ENCODE measurements around the gene NAA80.
"Not testable (repeated sequence)": the region's sequence is repeated elsewhere in the genome, so short reads cannot be mapped to it uniquely, and the experiment has no call there.

The NAA80 gene

GRCh38 chr3:50275141-50275995, 23.8 kb downstream of the NAA80 start:
- H3K27ac ChIP-seq, result no peak overlapping the region
- no peak for TF ChIP-seq CTCF (conservative IDR thresholded peaks at IDR 0.05)

DNA sequence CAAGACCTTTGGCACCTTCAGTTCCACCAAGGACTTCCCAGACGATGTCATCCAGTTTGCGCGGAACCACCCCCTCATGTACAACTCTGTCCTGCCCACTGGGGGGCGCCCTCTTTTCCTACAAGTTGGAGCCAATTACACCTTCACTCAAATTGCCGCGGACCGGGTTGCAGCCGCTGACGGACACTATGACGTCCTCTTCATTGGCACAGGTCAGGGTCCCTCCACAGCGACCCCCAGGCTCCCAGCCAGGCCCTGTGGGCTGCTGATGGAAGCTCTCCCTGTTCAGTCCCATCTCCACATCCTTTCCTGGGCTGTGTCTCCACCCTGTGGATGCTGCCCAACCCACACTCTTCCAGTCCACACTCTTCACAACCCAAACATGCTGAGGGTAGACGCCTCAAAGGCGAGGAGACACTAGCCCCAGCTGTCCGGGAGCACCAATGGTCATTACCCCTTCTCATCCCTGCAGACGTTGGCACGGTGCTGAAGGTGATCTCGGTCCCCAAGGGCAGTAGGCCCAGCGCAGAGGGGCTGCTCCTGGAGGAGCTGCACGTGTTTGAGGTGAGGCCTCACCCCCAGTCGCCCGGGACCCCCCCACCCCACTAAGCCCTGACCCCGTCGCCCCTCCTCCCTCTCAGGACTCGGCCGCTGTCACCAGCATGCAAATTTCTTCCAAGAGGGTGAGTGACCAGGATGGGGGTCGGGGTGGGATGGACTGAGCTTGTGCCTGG, 24.7 kb downstream of the NAA80 start:
- no peak overlapping the region for H3K27ac ChIP-seq
- peak; percentile 85 for TF ChIP-seq CTCF (conservative IDR thresholded peaks at IDR 0.05)

- TF ChIP-seq CTCF (conservative IDR thresholded peaks at IDR 0.05), result no peak
- H3K27ac ChIP-seq, result no peak overlapping the region
Observed at GRCh38 chr3:50273689-50274065, 25.5 kb downstream of the NAA80 start.

DNA sequence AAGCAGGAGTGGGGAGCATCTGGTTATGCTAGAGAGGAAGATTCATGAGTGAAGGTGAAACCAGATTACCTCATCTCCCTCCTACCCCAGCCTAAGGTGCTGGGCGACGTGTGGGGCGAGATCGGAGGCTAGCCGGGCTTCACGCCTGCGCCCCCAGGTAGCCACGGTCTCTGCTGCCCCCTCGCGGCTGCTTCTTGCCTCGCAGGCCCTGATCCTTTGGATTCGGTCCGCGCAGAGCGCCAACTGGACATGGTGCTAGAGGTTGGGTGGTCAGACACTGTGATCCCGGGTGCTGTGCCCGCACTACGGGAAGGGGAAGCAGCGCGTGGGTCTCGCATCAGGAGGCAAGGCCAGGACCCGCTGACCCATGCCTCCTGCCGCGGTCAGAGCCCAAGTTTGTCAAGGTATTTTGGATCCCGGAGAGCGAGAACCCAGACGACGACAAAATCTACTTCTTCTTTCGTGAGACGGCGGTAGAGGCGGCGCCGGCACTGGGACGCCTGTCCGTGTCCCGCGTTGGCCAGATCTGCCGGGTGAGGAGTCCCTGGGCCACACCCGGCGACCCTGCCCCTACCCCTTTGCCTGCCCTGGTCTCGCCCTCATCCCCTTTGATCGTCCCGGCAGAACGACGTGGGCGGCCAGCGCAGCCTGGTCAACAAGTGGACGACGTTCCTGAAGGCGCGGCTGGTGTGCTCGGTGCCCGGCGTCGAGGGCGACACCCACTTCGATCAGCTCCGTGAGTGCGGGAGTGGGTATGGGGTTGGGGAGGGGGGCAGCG, 26.1 kb downstream of the NAA80 start:
- H3K27ac ChIP-seq, result peak overlapping the region; percentile 13; the same call in 1 of the 2 replicates

GRCh38 chr3:50272538-50272910, 26.7 kb downstream of the NAA80 start:
- not testable (repeated sequence) for H3K27ac ChIP-seq

More for the DNA sequence above, 26.1 kb downstream of the NAA80 start:
- TF ChIP-seq CTCF (conservative IDR thresholded peaks at IDR 0.05), result peak; percentile 98

GRCh38 chr3:50271314-50271936, 27.8 kb downstream of the NAA80 start:
- no peak for TF ChIP-seq CTCF (conservative IDR thresholded peaks at IDR 0.05)
- no peak overlapping the region for H3K27ac ChIP-seq

GRCh38 chr3:50270422-50271224, 28.6 kb downstream of the NAA80 start:
- H3K27ac ChIP-seq, result no peak overlapping the region
- TF ChIP-seq CTCF (conservative IDR thresholded peaks at IDR 0.05), result no peak

Data from VCaP (cell line).